Kidney epithelial cell (primary cell): ENCODE measurements around the gene BZW2. TPM values are rescaled to one million over a fixed set of nuclear protein-coding genes. Genes with fewer than 3 reads are reported as not detected.
"Not testable (repeated sequence)": the region's sequence is repeated elsewhere in the genome, so short reads cannot be mapped to it uniquely, and the experiment has no call there.

ENCODE experiments used
- DNase-seq: peaks from one replicate; pipeline ENCODE4 v3.0.0-alpha.2; 2010; ENCODE audit warnings: low read depth
- H3K27me3 ChIP-seq: 2 replicates; pipeline ENCODE4 v1.6.0; 2011; ENCODE audit warnings: low read length; ENCODE audit not compliant: control insufficient read depth, insufficient read depth
- H3K36me3 ChIP-seq: 2 replicates; pipeline ENCODE4 v1.5.1; 2011; ENCODE audit warnings: low read length; ENCODE audit not compliant: control insufficient read depth, insufficient read depth
- H3K4me3 ChIP-seq: 2 replicates; pipeline ENCODE4 v1.5.1; 2011; ENCODE audit warnings: low read depth, mild to moderate bottlenecking, control low read depth, low read length
- CTCF ChIP-seq: IDR thresholded peaks from 2 replicates; pipeline ENCODE4 v1.5.1; 2011; ENCODE audit warnings: mild to moderate bottlenecking, moderate library complexity, low read length, control low read depth, inconsistent platforms; ENCODE audit not compliant: insufficient read depth, poor library complexity, severe bottlenecking
- total RNA-seq: library from RNA; depleted of rRNA; stranded (reverse); fragments of >200 nt; gene quantifications from 2 replicates; pipeline ENCODE4 v1.2.3, GENCODE V29; 2015

The BZW2 gene
- total RNA-seq, 1 donor from 2014 or later: 62.2 TPM

DNA sequence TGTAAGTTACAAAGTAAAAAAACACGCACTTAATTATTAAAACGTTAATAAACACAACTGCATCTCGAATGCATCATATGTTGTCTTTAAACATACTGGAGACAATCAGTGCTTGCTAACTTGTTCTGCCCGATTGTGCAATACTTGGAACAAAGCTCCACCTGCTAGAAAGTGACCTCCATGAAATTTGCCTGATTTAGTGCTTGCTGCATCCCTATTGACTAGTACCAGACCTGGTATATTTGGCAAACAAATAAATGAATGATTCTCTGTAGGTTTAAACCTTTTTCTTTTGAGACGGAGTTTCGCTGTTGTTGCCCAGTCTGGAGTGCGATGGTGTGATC, 6.2 kb downstream of the BZW2 start:
- H3K4me3 ChIP-seq: no peak overlapping the region

DNA sequence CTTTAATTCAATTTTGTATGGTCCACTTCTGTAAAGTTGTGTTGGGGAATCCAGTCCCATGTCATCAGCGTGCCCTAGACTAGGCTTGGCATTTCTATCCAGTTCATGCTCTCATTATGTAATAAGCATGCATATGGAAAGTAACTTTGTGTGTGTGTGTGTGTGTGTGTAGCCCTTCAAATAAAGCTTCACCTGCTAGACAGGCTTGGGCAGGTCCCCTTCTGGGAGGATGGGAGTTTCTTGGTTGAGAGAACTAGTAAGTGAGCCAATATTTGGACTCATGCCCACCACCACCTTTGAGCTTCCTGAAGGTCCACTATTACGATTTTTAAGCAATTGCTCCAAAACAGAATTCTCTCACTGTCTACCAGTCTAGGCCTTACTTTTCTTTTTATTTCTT, 6.9 kb downstream of the BZW2 start:
- Histone ChIP-seq H3K36me3 (no peaks in the 10 kb centered on the region), H3K27me3 (no peaks in the 10 kb centered on the region), H3K4me3 (no peak overlapping the region)
- TF ChIP-seq CTCF: no peak
- DNase-seq: no peak

More for the DNA sequence above, 6.2 kb downstream of the BZW2 start:
- no peaks in the 10 kb centered on the region for H3K36me3 ChIP-seq
- DNase-seq: no peak
- TF ChIP-seq CTCF: no peak
- H3K27me3 ChIP-seq: no peaks in the 10 kb centered on the region

- no peak for DNase-seq
- Histone ChIP-seq H3K27me3 (no peaks in the 10 kb centered on the region), H3K4me3 (no peak overlapping the region), H3K36me3 (no peaks in the 10 kb centered on the region)
- no peak for TF ChIP-seq CTCF
Observed at GRCh38 chr7:16655394-16655793, 9.4 kb downstream of the BZW2 start.

DNA sequence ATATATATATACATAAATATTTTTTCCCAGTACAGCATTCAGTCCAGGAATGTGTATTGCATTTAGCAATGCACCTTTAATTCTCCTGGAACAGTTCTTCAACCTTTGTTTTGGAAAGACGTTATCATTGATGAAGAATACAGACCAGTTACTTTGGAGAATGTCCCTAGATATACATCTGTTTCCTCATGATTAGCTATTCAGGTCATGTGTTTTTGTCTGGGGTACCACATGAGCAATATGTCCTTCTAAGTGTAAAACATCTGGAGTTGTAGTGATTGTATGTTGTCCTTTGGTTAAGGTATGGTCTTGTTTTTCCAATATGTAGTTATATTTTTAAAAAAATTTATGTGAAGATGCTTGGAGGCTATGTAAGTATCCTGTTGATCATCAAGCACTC, 10.2 kb downstream of the BZW2 start:
- Histone ChIP-seq H3K4me3 (no peak overlapping the region), H3K36me3 (no peaks in the 10 kb centered on the region), H3K27me3 (no peaks in the 10 kb centered on the region)
- no peak for TF ChIP-seq CTCF
- DNase-seq: no peak

GRCh38 chr7:16657656-16658279, 11.8 kb downstream of the BZW2 start:
- no peak for TF ChIP-seq CTCF
- Histone ChIP-seq H3K4me3 (no peak overlapping the region), H3K36me3 (no peaks in the 10 kb centered on the region), H3K27me3 (no peaks in the 10 kb centered on the region)
- DNase-seq: no peak

DNA sequence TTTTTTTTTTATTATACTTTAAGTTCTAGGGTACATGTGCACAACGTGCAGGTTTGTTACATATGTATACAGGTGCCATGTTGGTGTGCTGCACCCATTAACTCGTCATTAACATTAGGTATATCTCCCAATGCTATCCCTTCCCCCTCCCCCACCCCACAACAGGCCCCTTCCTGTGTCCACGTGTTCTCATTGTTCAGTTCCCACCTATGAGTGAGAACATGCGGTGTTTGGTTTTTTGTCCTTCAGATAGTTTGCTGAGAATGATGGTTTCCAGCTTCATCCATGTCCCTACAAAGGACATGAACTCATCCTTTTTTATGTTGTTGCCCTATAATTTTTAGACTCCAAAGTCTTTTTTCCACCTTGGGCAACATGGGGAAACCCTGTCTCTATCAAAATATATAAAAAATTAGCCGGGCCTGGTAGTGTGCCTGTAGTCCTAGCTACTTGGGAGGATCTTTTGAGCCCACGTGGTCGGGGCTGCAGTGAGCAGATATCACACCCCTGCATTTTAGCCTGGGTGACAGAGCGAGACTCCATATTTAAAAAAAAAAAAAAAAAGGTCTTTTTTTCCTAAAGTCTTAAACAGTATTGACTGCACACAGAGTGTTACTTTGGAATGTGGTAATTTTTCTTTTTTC, 14.0 kb downstream of the BZW2 start:
- H3K36me3 ChIP-seq, DNase-seq, H3K27me3 ChIP-seq, H3K4me3 ChIP-seq: not testable (repeated sequence)
